ENCODE results near the gene GOLGA8K.
"Not testable (repeated sequence)": the region's sequence is repeated elsewhere in the genome, so short reads cannot be mapped to it uniquely, and the experiment has no call there.

DNA sequence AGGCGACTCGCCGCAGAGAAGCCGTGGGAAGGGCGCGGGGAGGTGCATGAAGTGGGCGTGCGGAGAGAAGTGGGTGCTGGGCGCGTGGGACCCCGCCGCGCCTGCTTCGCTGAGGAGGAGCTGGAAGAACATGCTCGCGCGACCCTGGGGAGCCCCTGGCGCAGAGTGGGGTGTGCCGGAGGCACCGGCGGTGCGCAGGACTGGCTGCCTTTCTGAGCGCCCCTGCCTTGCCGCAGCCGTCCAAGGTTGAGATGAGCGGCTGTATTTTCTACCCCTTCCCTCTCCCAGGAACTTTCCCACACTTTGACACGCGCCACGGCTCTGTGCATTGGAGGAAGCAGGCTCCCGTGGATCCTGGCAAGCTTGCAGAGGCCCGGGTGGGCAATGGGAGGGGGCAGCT, 56.1 kb downstream of the GOLGA8K start:
- TF ChIP-seq, protein P1, sequence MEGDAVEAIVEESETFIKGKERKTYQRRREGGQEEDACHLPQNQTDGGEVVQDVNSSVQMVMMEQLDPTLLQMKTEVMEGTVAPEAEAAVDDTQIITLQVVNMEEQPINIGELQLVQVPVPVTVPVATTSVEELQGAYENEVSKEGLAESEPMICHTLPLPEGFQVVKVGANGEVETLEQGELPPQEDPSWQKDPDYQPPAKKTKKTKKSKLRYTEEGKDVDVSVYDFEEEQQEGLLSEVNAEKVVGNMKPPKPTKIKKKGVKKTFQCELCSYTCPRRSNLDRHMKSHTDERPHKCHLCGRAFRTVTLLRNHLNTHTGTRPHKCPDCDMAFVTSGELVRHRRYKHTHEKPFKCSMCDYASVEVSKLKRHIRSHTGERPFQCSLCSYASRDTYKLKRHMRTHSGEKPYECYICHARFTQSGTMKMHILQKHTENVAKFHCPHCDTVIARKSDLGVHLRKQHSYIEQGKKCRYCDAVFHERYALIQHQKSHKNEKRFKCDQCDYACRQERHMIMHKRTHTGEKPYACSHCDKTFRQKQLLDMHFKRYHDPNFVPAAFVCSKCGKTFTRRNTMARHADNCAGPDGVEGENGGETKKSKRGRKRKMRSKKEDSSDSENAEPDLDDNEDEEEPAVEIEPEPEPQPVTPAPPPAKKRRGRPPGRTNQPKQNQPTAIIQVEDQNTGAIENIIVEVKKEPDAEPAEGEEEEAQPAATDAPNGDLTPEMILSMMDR (IDR thresholded peaks at IDR 0.05) = not testable (repeated sequence)
- TF ChIP-seq POLR2A (IDR thresholded peaks at IDR 0.05) = not testable (repeated sequence)
